Parathyroid adenoma (tissue), 2 donors: Measurements from ENCODE around the gene OR5AN1.

Source experiments
- H2AFZ ChIP-seq: fragments of 300-600 bp; sonication (generic); one replicate; pipeline ENCODE4 v1.7.0; 2017; ENCODE audit warnings: antibody characterized with exemption, mild to moderate bottlenecking
- H3K27ac ChIP-seq: fragments of 300-600 bp; sonication (generic); one replicate; pipeline ENCODE4 v1.7.0; 2017
- H3K27me3 ChIP-seq: fragments of 300-600 bp; sonication (generic); one replicate; pipeline ENCODE4 v1.7.0; 2017; ENCODE audit warnings: low read length; ENCODE audit not compliant: control insufficient read depth, insufficient read depth
- H3K36me3 ChIP-seq: fragments of 300-600 bp; sonication (generic); one replicate; pipeline ENCODE4 v1.7.0; 2017; ENCODE audit warnings: low read length; ENCODE audit not compliant: control insufficient read depth, insufficient read depth
- H3K4me1 ChIP-seq: fragments of 300-600 bp; sonication (generic); one replicate; pipeline ENCODE4 v1.7.0; 2017; ENCODE audit warnings: control low read depth
- H3K4me2 ChIP-seq: fragments of 300-600 bp; sonication (generic); one replicate; pipeline ENCODE4 v1.7.0; 2017; ENCODE audit warnings: low read length
- H3K4me3 ChIP-seq: fragments of 300-600 bp; sonication (generic); one replicate; pipeline ENCODE4 v1.7.0; 2017; ENCODE audit warnings: low read depth, low read length
- H3K79me2 ChIP-seq: fragments of 300-600 bp; sonication (generic); one replicate; pipeline ENCODE4 v1.7.0; 2017; ENCODE audit warnings: control low read depth
- H3K9ac ChIP-seq: fragments of 300-600 bp; sonication (generic); one replicate; pipeline ENCODE4 v1.7.0; 2017; ENCODE audit warnings: mild to moderate bottlenecking
- H3K9me3 ChIP-seq: fragments of 300-600 bp; sonication (generic); one replicate; pipeline ENCODE4 v1.7.0; 2017; ENCODE audit warnings: low read length; ENCODE audit not compliant: control insufficient read depth
- TF ChIP-seq, protein P1 (sequence below): fragments of 300-600 bp; sonication (generic); IDR thresholded peaks from one replicate; pipeline ENCODE4 v1.7.0; 2017; ENCODE audit warnings: antibody characterized with exemption, mild to moderate bottlenecking
- donor health status: primary hyperparathyroidism.

Gene OR5AN1

DNA sequence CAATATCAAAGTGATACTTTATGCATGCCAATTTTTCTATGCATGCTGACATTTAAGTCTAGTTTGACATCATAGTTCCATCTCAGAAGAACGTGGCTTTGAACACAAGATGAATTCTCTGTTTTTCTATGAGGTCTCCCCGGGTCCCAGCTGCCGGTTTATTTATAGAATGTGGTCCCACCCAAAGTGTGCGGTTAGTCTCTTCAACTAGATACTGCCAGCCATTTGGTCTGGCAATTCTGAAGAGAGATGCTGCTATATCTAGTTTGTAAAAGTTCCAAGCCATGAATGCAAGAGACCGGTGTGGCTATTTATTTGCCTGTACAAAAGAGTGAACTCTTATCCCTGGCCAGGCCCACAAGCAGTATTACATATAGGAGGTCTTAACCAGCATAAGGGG is 58.3 kb downstream of the OR5AN1 start:
- Histone ChIP-seq H3K9me3 (no peaks in the 10 kb centered on the region), H3K27ac (no peak overlapping the region), H2AFZ (no peak overlapping the region), H3K9ac (no peak overlapping the region), H3K4me2 (no peak overlapping the region), H3K27me3 (no peaks in the 10 kb centered on the region), H3K79me2 (no peaks in the 10 kb centered on the region), H3K36me3 (no peaks in the 10 kb centered on the region), H3K4me3 (no peak overlapping the region), H3K4me1 (no peaks in the 10 kb centered on the region)
- TF ChIP-seq, protein P1, sequence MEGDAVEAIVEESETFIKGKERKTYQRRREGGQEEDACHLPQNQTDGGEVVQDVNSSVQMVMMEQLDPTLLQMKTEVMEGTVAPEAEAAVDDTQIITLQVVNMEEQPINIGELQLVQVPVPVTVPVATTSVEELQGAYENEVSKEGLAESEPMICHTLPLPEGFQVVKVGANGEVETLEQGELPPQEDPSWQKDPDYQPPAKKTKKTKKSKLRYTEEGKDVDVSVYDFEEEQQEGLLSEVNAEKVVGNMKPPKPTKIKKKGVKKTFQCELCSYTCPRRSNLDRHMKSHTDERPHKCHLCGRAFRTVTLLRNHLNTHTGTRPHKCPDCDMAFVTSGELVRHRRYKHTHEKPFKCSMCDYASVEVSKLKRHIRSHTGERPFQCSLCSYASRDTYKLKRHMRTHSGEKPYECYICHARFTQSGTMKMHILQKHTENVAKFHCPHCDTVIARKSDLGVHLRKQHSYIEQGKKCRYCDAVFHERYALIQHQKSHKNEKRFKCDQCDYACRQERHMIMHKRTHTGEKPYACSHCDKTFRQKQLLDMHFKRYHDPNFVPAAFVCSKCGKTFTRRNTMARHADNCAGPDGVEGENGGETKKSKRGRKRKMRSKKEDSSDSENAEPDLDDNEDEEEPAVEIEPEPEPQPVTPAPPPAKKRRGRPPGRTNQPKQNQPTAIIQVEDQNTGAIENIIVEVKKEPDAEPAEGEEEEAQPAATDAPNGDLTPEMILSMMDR: no peak

DNA sequence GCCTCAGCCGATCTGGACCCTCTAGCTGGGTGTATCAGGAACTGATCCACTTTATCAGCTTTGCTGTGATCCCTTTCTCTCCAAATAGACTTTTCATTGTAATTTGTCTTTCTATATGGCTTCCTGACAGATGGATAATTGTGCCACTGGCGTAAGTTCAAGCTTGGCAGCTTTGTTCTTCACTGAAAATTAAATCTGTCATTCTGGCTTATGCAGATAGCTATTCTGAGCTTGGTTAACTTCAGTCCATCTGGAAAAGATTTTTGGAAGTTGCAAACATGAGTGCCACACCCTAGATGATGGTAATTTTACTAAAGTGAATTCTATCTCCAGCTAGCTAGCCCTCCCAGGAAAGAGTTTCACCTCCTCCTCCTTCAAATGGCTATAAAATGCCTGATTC is 59.5 kb downstream of the OR5AN1 start:
- H3K9ac ChIP-seq: no peak overlapping the region
- H3K27ac ChIP-seq: no peak overlapping the region
- H3K79me2 ChIP-seq: no peaks in the 10 kb centered on the region
- H3K4me2 ChIP-seq: no peak overlapping the region
- H2AFZ ChIP-seq: no peak overlapping the region
- TF ChIP-seq, protein P1: no peak
- H3K9me3 ChIP-seq: no peaks in the 10 kb centered on the region
- H3K4me3 ChIP-seq: no peak overlapping the region
- no peaks in the 10 kb centered on the region for H3K27me3 ChIP-seq
- no peaks in the 10 kb centered on the region for H3K36me3 ChIP-seq
- no peaks in the 10 kb centered on the region for H3K4me1 ChIP-seq
